HS-5 (cell line): ENCODE data around the gene MED22.
"Not testable (repeated sequence)": the region's sequence is repeated elsewhere in the genome, so short reads cannot be mapped to it uniquely, and the experiment has no call there.

Source experiments
- DNase-seq: peaks from one replicate; pipeline ENCODE4 v3.0.0-alpha.2; 2012; ENCODE audit warnings: low read depth

The MED22 gene

GRCh38 chr9:133347985-133348717, at the start of gene MED22, which contains the start of gene RPL7A:
Gene MED22, minus strand, starts transcription at chr9:133348131. Its CDS starts 1,469 bp downstream, at chr9:133346662.
Gene RPL7A, plus strand, starts transcription at chr9:133348218. Its CDS starts 26 bp downstream, at chr9:133348244.
- DNase-seq: peak; percentile 92

- no peak for DNase-seq
Observed at GRCh38 chr9:133397370-133397769, 49.4 kb upstream of the MED22 start.

GRCh38 chr9:133396952-133397351, 49.0 kb upstream of the MED22 start:
- DNase-seq: no peak

- no peak for DNase-seq
Observed at GRCh38 chr9:133394687-133395271, 46.8 kb upstream of the MED22 start.

GRCh38 chr9:133393399-133393798, 45.5 kb upstream of the MED22 start:
- DNase-seq: no peak

- not testable (repeated sequence) for DNase-seq
Observed at GRCh38 chr9:133392308-133392707, 44.4 kb upstream of the MED22 start.

GRCh38 chr9:133391449-133391848, 43.5 kb upstream of the MED22 start:
- not testable (repeated sequence) for DNase-seq

GRCh38 chr9:133390713-133391112, 42.8 kb upstream of the MED22 start:
- DNase-seq: no peak

GRCh38 chr9:133389562-133389961, 41.6 kb upstream of the MED22 start:
- no peak for DNase-seq

- DNase-seq: no peak
Observed at GRCh38 chr9:133389025-133389557, 41.2 kb upstream of the MED22 start.

GRCh38 chr9:133387680-133388079, 39.7 kb upstream of the MED22 start:
- DNase-seq: no peak

- no peak for DNase-seq
Observed at GRCh38 chr9:133386338-133386737, 38.4 kb upstream of the MED22 start.

GRCh38 chr9:133385452-133385851, 37.5 kb upstream of the MED22 start:
- DNase-seq: no peak

- no peak for DNase-seq
Observed at GRCh38 chr9:133384736-133385321, 36.9 kb upstream of the MED22 start.

- DNase-seq: no peak
Observed at GRCh38 chr9:133383438-133383837, 35.5 kb upstream of the MED22 start.

GRCh38 chr9:133382507-133383141, 34.7 kb upstream of the MED22 start:
- no peak for DNase-seq

GRCh38 chr9:133380734-133381133, 32.8 kb upstream of the MED22 start:
- DNase-seq: no peak

GRCh38 chr9:133379153-133380086, 31.5 kb upstream of the MED22 start:
- no peak for DNase-seq

GRCh38 chr9:133378408-133378962, 30.6 kb upstream of the MED22 start:
- DNase-seq: no peak

GRCh38 chr9:133377721-133378216, 29.8 kb upstream of the MED22 start:
- peak; percentile 37 for DNase-seq

- DNase-seq: not testable (repeated sequence)
Observed at GRCh38 chr9:133377280-133377679, 29.3 kb upstream of the MED22 start.
